ENCODE results near the gene SYNDIG1.

Gene SYNDIG1

GRCh38 chr20:24585796-24586522 lies 116.5 kb downstream of the SYNDIG1 start:
- no peak for DNase-seq (ENCODE audit: low read depth in 2 of 2)

- DNase-seq (ENCODE audit: low read depth in 2 of 2) = no peak
These were observed 117.1 kb downstream of the SYNDIG1 start for GRCh38 chr20:24586523-24586840.

- no peak for DNase-seq (ENCODE audit: low read depth in 2 of 2)
These were observed 118.1 kb downstream of the SYNDIG1 start for GRCh38 chr20:24587384-24588046.

- no peak for DNase-seq (ENCODE audit: low read depth in 2 of 2)
These were observed 118.7 kb downstream of the SYNDIG1 start for GRCh38 chr20:24588047-24588635.

- no peak for DNase-seq (ENCODE audit: low read depth in 2 of 2)
These were observed 119.4 kb downstream of the SYNDIG1 start for GRCh38 chr20:24588725-24589340.

GRCh38 chr20:24589381-24589780 lies 120.0 kb downstream of the SYNDIG1 start:
- DNase-seq (ENCODE audit: low read depth in 2 of 2) = no peak

- no peak for DNase-seq (ENCODE audit: low read depth in 2 of 2)
These were observed 120.4 kb downstream of the SYNDIG1 start for GRCh38 chr20:24589815-24590177.

- DNase-seq (ENCODE audit: low read depth in 2 of 2) = no peak
These were observed 121.0 kb downstream of the SYNDIG1 start for GRCh38 chr20:24590178-24590982.

GRCh38 chr20:24597051-24597450 lies 127.6 kb downstream of the SYNDIG1 start:
- DNase-seq (ENCODE audit: low read depth in 2 of 2) = no peak

GRCh38 chr20:24598346-24598745 lies 128.9 kb downstream of the SYNDIG1 start:
- DNase-seq (ENCODE audit: low read depth in 2 of 2) = no peak

GRCh38 chr20:24598996-24599395 lies 129.6 kb downstream of the SYNDIG1 start:
- no peak for DNase-seq (ENCODE audit: low read depth in 2 of 2)

- no peak for DNase-seq (ENCODE audit: low read depth in 2 of 2)
These were observed 130.6 kb downstream of the SYNDIG1 start for GRCh38 chr20:24600012-24600411.

GRCh38 chr20:24603454-24603853 lies 134.0 kb downstream of the SYNDIG1 start:
- DNase-seq (ENCODE audit: low read depth in 2 of 2) = no peak

- DNase-seq (ENCODE audit: low read depth in 2 of 2) = no peak
These were observed 135.7 kb downstream of the SYNDIG1 start for GRCh38 chr20:24604966-24605665.

GRCh38 chr20:24605937-24606455 lies 136.6 kb downstream of the SYNDIG1 start:
- DNase-seq (ENCODE audit: low read depth in 2 of 2) = no peak

GRCh38 chr20:24607402-24607801 lies 138.0 kb downstream of the SYNDIG1 start:
- DNase-seq (ENCODE audit: low read depth in 2 of 2) = no peak

GRCh38 chr20:24608926-24609667 lies 139.7 kb downstream of the SYNDIG1 start:
- DNase-seq (ENCODE audit: low read depth in 2 of 2) = no peak

GRCh38 chr20:24609757-24610156 lies 140.3 kb downstream of the SYNDIG1 start:
- DNase-seq (ENCODE audit: low read depth in 2 of 2) = no peak

- DNase-seq (ENCODE audit: low read depth in 2 of 2) = no peak
These were observed 141.1 kb downstream of the SYNDIG1 start for GRCh38 chr20:24610341-24611115.
